ENCODE measurements around the gene LONP2.

Gene LONP2

GRCh38 chr16:48356633-48357376, 112.7 kb downstream of the LONP2 start:
- Histone ChIP-seq H4K20me1 (ENCODE audit: insufficient read depth, low read length) (no peaks in the 10 kb centered on the region), H3K9me3 (replicated peaks; ENCODE audit: insufficient read depth, low read length) (no peaks in the 10 kb centered on the region), H3K4me1 (ENCODE audit: low read length) (no peaks in the 10 kb centered on the region; the same call in 1 of the 2 replicates), H3K9ac (ENCODE audit: low read length) (no peak overlapping the region), H3K36me3 (replicated peaks; ENCODE audit: insufficient read depth, low read length) (no peaks in the 10 kb centered on the region), H3K4me2 (ENCODE audit: low read depth, low read length) (no peak overlapping the region), H3F3A (ENCODE audit: insufficient read depth, low read length) (no peaks in the 10 kb centered on the region), H3K79me2 (ENCODE audit: low read length) (peaks cover 54% of the 10 kb centered on the region), H3K27ac (ENCODE audit: low read length) (no peak overlapping the region), H3K9me2 (replicated peaks; ENCODE audit: insufficient read depth, low read length) (no peaks in the 10 kb centered on the region), H3K4me3 (ENCODE audit: low read length) (no peak overlapping the region), H2AFZ (ENCODE audit: low read length) (no peak overlapping the region), H3K27me3 (replicated peaks; ENCODE audit: insufficient read depth, low read length) (no peaks in the 10 kb centered on the region)
- TF ChIP-seq CTCF (IDR thresholded peaks at IDR 0.05; ENCODE audit: low read length) (no peak), EZH2 (optimal IDR thresholded peaks at IDR 0.05; ENCODE audit: low read depth, low read length) (no peak), EZH2phosphoT487 (IDR thresholded peaks at IDR 0.05; ENCODE audit: low read length) (no peak)
- no peak for DNase-seq

- no peaks in the 10 kb centered on the region for H3K27me3 ChIP-seq (replicated peaks; ENCODE audit: insufficient read depth, low read length)
- H3K4me3 ChIP-seq (ENCODE audit: low read length): no peak overlapping the region
- peaks cover 68% of the 10 kb centered on the region for H3K79me2 ChIP-seq (ENCODE audit: low read length)
- H3K4me2 ChIP-seq (ENCODE audit: low read depth, low read length): no peak overlapping the region
- no peaks in the 10 kb centered on the region for H4K20me1 ChIP-seq (ENCODE audit: insufficient read depth, low read length)
- no peaks in the 10 kb centered on the region for H3F3A ChIP-seq (ENCODE audit: insufficient read depth, low read length)
- no peaks in the 10 kb centered on the region; the same call in 1 of the 2 replicates for H3K4me1 ChIP-seq (ENCODE audit: low read length)
- H3K9me3 ChIP-seq (replicated peaks; ENCODE audit: insufficient read depth, low read length): no peaks in the 10 kb centered on the region
- H3K27ac ChIP-seq (ENCODE audit: low read length): no peak overlapping the region
- TF ChIP-seq EZH2 (optimal IDR thresholded peaks at IDR 0.05; ENCODE audit: low read depth, low read length) (no peak), CTCF (IDR thresholded peaks at IDR 0.05; ENCODE audit: low read length) (no peak), EZH2phosphoT487 (IDR thresholded peaks at IDR 0.05; ENCODE audit: low read length) (no peak)
- no peaks in the 10 kb centered on the region for H3K9me2 ChIP-seq (replicated peaks; ENCODE audit: insufficient read depth, low read length)
- no peak overlapping the region for H2AFZ ChIP-seq (ENCODE audit: low read length)
- no peaks in the 10 kb centered on the region for H3K36me3 ChIP-seq (replicated peaks; ENCODE audit: insufficient read depth, low read length)
- DNase-seq: no peak
- no peak overlapping the region for H3K9ac ChIP-seq (ENCODE audit: low read length)
Observed at GRCh38 chr16:48358419-48358818, 114.3 kb downstream of the LONP2 start.

GRCh38 chr16:48359983-48360382, 115.9 kb downstream of the LONP2 start:
- H3K4me1 ChIP-seq (ENCODE audit: low read length): 0 out of 2 replicates have a peak, but pooled peaks cover under 1% of the 10 kb centered on the region
- no peak overlapping the region for H3K4me3 ChIP-seq (ENCODE audit: low read length)
- no peaks in the 10 kb centered on the region for H3K9me3 ChIP-seq (replicated peaks; ENCODE audit: insufficient read depth, low read length)
- no peaks in the 10 kb centered on the region for H3K27me3 ChIP-seq (replicated peaks; ENCODE audit: insufficient read depth, low read length)
- H3K4me2 ChIP-seq (ENCODE audit: low read depth, low read length): no peak overlapping the region
- H3K9me2 ChIP-seq (replicated peaks; ENCODE audit: insufficient read depth, low read length): no peaks in the 10 kb centered on the region
- 0 out of 2 replicates have a peak, but pooled peaks cover 1% of the 10 kb centered on the region for H3F3A ChIP-seq (ENCODE audit: insufficient read depth, low read length)
- no peak overlapping the region for H2AFZ ChIP-seq (ENCODE audit: low read length)
- no peaks in the 10 kb centered on the region for H3K36me3 ChIP-seq (replicated peaks; ENCODE audit: insufficient read depth, low read length)
- no peak overlapping the region for H3K27ac ChIP-seq (ENCODE audit: low read length)
- TF ChIP-seq EZH2phosphoT487 (IDR thresholded peaks at IDR 0.05; ENCODE audit: low read length) (no peak), CTCF (IDR thresholded peaks at IDR 0.05; ENCODE audit: low read length) (no peak), EZH2 (optimal IDR thresholded peaks at IDR 0.05; ENCODE audit: low read depth, low read length) (no peak)
- H3K9ac ChIP-seq (ENCODE audit: low read length): no peak overlapping the region
- no peak for DNase-seq
- peaks cover 83% of the 10 kb centered on the region for H3K79me2 ChIP-seq (ENCODE audit: low read length)
- H4K20me1 ChIP-seq (ENCODE audit: insufficient read depth, low read length): peaks cover 2% of the 10 kb centered on the region
